H54 (cell line): Measurements from ENCODE around the gene STRAP.
"Not testable (repeated sequence)": the region's sequence is repeated elsewhere in the genome, so short reads cannot be mapped to it uniquely, and the experiment has no call there.

ENCODE experiments used
- DNase-seq: peaks from one replicate; pipeline ENCODE4 v3.0.0; 2011; ENCODE audit warnings: low spot score, mixed read lengths; ENCODE audit not compliant: insufficient read length
- FAIRE-seq: peaks from 3 replicates; lab custom pipeline; 2011; peaks lifted over from hg19 to GRCh38; lab: Jason Lieb, UNC
- POLR2A ChIP-seq: IDR thresholded peaks from 2 replicates; pipeline ENCODE4 v1.6.1; 2011; ENCODE audit warnings: low read depth, mild to moderate bottlenecking, low read length

STRAP gene

DNA sequence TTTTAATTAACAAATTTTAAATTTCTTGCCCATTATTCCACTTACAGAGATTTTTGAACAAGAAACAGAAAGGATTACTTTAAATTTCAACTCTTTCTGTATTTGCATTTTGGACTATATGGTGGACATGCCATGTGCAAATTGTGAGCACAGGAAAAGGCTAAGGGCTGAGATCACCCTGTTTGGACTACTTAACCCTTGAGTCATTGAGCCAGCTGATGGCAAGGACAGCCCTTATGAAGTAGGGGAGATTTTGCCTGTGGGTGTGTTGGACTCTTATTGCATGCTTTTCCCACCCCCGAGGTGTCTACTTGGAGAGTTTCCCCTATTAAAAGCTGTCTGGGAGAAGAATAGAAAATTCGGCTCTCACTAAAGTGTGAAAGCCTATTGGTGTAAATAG, 46.2 kb downstream of the STRAP start:
- TF ChIP-seq POLR2A, result no peak
- peak; percentile 44 for DNase-seq
- peak; percentile 99 for FAIRE-seq

DNA sequence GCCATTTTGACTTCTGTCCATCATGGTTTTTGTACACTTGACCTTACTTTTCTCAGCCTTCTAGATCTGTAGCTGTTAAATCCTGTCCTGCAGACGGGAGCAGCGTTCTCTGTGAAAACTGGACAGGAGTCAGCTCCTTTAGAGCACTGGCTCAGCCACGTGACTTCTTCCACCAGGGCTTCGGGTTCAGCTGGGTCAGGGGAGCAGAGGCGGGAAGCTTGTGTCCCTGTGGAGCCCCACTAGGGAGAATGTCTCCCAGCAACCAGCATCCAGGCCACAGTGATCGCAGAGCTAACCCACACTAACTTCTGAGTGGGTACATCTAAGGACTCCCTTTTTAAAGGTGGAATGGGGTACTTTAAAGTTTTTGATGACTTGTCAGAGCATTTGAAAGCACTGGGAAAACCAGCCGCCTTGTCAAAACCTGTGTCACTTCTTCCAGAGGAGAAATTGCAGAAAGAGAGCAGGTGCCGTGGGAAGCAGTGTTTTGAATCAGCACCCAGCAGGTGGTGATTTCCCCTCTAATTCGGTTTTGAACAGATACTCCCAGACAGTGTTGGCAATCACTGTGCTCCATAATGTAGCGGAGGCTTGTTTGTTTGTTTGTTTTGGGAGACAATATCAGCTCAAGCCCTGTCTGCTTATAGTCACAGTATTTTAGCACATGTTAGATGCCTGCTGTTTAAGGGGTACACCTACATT, 46.8 kb downstream of the STRAP start:
- TF ChIP-seq POLR2A, result no peak
- DNase-seq, result no peak
- peak; percentile 64 for FAIRE-seq

DNA sequence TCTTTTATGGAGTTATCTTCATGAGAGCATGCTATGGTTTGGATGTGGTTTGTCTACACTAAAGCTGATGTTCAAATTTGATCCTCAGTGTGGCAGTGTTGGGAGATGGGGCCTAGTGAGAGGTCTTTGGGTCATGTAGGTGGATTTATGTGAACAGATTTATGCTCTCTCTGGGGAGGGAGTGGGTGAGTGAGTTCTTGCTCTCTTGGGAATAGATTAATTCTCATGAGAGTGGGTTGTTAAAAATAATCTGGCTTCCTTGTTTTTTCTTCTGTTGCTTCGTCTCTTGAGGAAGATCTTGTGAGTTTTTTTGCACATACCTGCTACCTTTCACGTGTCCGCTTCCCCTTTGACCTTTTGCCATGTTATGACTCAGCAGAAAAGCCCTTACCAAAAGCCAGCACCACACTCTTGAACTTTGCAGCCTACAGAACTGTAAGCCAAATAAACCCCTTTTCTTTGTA, 49.4 kb downstream of the STRAP start:
- TF ChIP-seq POLR2A, result no peak
- FAIRE-seq, result peak; percentile 36
- DNase-seq, result no peak

DNA sequence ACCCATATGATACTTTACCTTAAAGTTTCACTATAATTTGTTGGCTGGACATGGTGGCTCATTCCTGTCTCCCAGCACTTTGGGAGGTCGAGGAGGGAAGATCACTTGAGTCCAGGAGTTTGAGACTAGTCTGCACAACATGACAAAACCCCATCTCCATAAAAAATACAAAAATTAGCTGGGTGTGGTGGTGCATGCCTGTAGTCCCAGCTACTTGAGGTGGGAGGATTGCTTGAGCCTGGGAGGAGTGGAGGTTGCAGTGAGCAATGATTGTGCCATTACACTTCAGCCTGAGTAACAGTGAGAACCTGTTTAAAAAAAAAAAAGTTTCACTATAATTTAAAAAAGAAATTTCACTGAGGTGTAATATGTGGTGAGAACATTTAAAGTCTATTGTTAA, 50.1 kb downstream of the STRAP start:
- DNase-seq (no peak), FAIRE-seq (no peak)
- no peak for TF ChIP-seq POLR2A

DNA sequence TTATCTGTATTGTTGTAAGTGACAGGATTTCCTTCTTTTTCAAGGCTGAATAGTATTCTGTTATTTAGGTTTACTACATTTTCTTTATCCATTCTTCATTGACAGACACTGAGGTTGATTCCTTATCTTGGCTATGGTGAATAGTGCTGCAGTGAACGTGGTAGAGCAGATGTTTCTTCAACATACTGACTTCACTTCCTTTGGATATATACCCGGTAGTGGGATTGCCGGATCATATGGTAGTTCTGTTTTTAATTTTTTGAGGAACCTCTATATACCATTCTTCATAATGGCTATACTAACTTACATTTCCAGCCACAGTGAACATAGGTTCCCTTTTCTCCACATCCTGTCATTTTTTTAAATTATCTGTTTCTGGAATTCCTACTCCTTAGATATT, 50.8 kb downstream of the STRAP start:
- no peak for TF ChIP-seq POLR2A
- FAIRE-seq, result no peak
- DNase-seq, result no peak

DNA sequence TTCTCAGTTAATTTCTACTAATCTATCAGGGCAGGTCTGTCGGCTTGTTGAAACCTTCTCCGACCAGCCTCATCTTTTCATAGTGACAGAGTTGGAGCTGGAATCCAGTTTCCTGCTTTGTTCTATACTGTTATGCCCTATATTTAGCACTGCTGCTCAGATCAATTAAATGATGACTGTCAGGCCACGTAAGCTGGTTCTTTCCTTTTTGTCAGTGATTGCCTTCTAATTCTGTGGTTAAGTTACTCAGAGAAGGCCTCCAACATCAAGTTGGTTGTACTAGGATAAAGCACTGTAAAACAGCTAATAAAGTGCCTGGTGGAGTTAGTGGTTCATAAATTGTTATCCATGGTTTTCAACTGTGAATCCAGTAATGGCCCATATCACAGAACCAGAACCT, 51.6 kb downstream of the STRAP start:
- DNase-seq (no peak), FAIRE-seq (no peak)
- TF ChIP-seq POLR2A, result no peak

DNA sequence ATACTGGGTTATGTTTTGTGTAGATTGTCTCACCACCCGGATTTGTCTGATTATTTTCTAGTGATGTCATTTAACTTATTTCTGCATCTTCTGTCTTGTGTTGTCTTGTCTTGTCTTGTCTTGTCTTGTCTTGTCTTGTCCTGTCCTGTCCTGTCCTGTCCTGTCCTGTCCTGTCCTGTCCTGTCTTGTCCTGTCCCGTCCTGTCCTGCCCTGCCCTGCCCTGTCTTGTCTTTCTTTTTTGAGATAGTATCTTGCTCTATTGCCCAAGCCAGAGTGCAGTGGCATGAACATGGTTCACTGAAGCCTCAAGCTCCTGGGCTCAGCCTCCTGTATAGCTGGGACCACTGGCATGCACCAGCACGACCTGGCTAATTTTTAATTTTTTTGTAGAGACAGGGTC, 54.6 kb downstream of the STRAP start:
- DNase-seq (no peak), FAIRE-seq (no peak)
- no peak for TF ChIP-seq POLR2A

DNA sequence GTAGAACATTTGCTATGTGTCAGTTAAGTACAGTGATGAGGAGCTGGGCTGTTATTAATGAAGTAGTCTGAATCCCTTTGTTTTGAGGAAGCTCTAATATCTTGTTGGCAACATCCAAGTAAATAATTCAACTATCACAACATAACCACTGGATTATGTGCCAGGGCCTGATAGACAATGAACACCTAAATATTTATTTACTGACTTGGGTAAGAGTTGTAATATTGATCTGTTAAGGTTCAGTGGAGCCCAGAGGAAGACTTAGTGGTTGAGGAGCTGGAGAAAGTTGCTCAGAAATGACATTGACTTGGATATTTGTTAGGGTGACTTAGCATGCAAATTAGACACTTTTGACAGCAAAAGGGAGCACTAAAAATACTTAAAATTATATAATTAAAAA, 55.7 kb downstream of the STRAP start:
- TF ChIP-seq POLR2A, result no peak
- DNase-seq, result no peak
- no peak for FAIRE-seq

DNA sequence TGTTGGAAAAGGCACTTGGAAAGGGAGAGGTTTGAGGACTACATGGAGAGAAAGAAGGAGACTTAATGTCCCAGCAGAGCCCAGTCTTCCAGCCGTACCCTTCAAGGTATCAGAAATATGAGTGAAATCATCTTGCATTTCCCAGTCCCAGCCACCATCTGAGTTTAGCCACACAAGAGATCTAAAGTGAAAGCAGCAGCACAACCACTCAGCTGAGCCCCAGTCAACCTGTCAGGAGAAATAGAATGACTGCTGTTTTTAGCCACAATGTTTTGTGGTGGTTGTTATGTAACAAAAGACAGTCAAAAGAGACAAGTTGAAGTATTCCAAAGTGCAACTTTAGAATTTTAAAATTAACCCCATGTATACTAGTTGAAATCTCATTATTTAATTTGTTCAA, 56.9 kb downstream of the STRAP start:
- TF ChIP-seq POLR2A, result no peak
- FAIRE-seq (no peak), DNase-seq (no peak)

DNA sequence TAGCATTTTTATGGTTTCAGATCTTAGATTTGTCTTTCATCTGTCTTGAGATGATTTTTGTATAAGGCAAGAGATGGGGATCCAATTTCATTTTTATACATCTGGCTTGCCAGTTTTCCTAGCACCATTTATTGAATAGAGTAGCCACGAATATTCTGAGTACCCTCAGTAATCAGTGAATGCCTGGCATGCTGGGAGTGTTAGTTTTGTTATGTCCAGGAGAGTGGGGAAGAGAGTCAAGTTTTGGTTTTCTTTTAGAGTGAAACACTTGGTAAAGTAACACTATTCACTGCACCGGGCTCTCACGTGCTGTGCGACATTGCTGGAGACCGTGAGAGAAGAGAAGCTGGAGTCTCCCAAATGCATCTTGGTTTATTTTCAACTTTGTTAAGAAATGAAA, 60.3 kb downstream of the STRAP start:
- TF ChIP-seq POLR2A, result no peak
- DNase-seq (no peak), FAIRE-seq (no peak)

DNA sequence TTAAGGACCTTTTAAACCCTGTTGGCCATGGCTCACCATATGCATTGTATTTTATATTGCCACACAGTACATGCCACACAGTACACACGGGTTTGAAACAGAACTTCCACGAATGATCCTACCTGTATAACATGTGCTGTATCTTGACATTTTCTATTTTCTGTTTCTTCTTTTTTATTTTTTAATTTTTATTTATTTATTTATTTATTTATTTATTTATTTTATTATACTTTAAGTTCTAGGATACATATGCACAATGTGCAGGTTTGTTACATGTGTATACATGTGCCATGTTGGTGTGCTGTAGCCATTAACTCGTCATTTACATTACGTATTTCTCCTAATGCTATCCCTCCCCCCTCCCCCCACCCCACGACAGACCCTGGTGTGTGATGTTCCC, 61.3 kb downstream of the STRAP start:
- not testable (repeated sequence) for DNase-seq, FAIRE-seq

DNA sequence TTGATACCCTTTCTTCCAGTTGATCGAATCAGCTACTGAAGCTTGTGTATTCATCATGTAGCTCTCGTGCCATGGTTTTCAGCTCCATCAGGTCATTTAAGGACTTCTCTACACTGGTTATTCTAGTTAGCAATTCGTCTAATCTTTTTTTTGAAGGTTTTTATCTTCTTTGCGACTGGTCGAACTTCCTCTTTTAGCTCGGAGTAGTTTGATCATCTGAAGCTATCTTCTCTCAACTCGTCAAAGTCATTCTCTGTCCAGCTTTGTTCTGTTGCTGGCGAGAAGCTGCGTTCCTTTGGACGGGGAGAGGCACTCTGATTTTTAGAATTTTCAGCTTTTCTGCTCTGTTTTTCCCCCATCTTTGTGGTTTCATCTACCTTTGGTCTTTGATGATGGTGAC, 66.3 kb downstream of the STRAP start:
- DNase-seq, FAIRE-seq: not testable (repeated sequence)
